ENCODE data around the gene EGFLAM. TPM values are rescaled to one million over a fixed set of nuclear protein-coding genes. Genes with fewer than 3 reads are reported as not detected.

EGFLAM gene
- total and polyA plus RNA-seq, 10 of the 15 experiments (the other 5 are each of a cell fraction or from before 2014, with no cell fraction given), result 0.37 TPM; not detected in 9

DNA sequence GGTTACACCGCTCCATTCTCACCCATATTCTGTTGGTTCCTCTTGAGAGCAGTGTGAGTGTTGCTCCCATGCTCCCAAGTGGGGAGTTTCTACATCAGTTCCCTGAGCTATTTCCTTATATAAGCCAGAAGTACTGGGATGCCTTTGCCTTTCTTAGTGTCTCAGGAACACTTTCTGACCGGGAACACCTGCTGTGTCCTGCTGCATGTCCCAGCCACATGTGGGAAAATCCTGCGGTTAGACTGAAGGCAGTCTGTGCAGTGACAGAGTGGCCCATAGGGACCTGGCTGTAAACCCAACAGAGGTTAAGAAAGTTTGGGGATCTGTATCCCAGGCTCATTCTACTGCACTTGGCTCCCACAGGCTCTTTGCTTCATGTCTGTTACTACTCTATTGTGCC, 126.0 kb downstream of the EGFLAM start:
- in situ Hi-C loops (cut with MboI) (no loop called here), intact Hi-C loops (cut with micrococcal nuclease; ENCODE audit: unreplicated experiment) (no loop called here)
- Histone ChIP-seq H3K36me3 (ENCODE audit: control insufficient read depth in 2 of 2, insufficient read depth in 2 of 2, low read length in 1 of 2) (no peaks in the 10 kb centered on the region), H3K79me2 (ENCODE audit: control insufficient read depth, insufficient read depth, low read length) (no peaks in the 10 kb centered on the region), H3K4me2 (ENCODE audit: control insufficient read depth, insufficient read depth) (no peak overlapping the region), H3K4me3 (no peak overlapping the region), H4K20me1 (ENCODE audit: control insufficient read depth, insufficient read depth) (no peaks in the 10 kb centered on the region), H3K27ac (ENCODE audit: control insufficient read depth, insufficient read depth) (no peak overlapping the region), H3K9me3 (replicated peaks; ENCODE audit: control insufficient read depth, insufficient read depth, low read length) (no peaks in the 10 kb centered on the region), H2AFZ (ENCODE audit: control insufficient read depth, low read depth, low read length) (no peak overlapping the region), H3K9ac (ENCODE audit: control insufficient read depth, insufficient read depth, low read length) (no peak overlapping the region), H3K4me1 (ENCODE audit: control insufficient read depth, insufficient read depth, low read length) (no peaks in the 10 kb centered on the region), H3K27me3 (replicated peaks in 1 of 2; ENCODE audit: control insufficient read depth in 2 of 2, insufficient read depth in 2 of 2, low read length in 1 of 2) (no peaks in the 10 kb centered on the region)
- CTCF ChIA-PET, result interaction anchor here (3.6 kb wide), 1 partner anchor 424 kb away, joined by 30 read pairs; no protein-coding TSS in a partner anchor
- FAIRE-seq (no peak), ATAC-seq (no peak), DNase-seq (ENCODE audit: low read depth, low spot score) (no peak)
- RAD21 ChIA-PET (ENCODE audit: unreplicated experiment), result no interaction called here
- WGBS (ENCODE audit: insufficient coverage, insufficient replicate concordance, low lambda C conversion rate, missing lambda C conversion rate), result 67% methylated on average over 3 of the region's 3 CpGs
- POLR2A ChIA-PET, result no interaction called here
- SMC1A ChIA-PET (ENCODE audit: uncharacterized antibody, unreplicated experiment), result no interaction called here
- no TSS peak for BruUV-seq (replicated peaks)
- no peak for TF ChIP-seq FOS (IDR thresholded peaks at IDR 0.05; ENCODE audit: borderline replicate concordance, extremely low read depth, insufficient read length)
- TF ChIP-seq CBX5 (IDR thresholded peaks at IDR 0.05; ENCODE audit: low read depth), result no peak
- TF ChIP-seq ZNF207 (IDR thresholded peaks at IDR 0.05; ENCODE audit: borderline replicate concordance), result no peak
- no peak for TF ChIP-seq SIX5 (IDR thresholded peaks at IDR 0.05; ENCODE audit: low read depth, low read length, severe bottlenecking)
- no peak for TF ChIP-seq EGR1 (IDR thresholded peaks at IDR 0.05; ENCODE audit: borderline replicate concordance in 1 of 2, low read depth in 2 of 2, low read length in 2 of 2)
- TF ChIP-seq YBX1 (IDR thresholded peaks at IDR 0.05), result no peak
- TF ChIP-seq FOXM1 (IDR thresholded peaks at IDR 0.05; ENCODE audit: low read depth, low read length), result no peak
- no peak for TF ChIP-seq TBL1XR1 (IDR thresholded peaks at IDR 0.05; ENCODE audit: low read depth, low read length)
- TF ChIP-seq, protein P1, sequence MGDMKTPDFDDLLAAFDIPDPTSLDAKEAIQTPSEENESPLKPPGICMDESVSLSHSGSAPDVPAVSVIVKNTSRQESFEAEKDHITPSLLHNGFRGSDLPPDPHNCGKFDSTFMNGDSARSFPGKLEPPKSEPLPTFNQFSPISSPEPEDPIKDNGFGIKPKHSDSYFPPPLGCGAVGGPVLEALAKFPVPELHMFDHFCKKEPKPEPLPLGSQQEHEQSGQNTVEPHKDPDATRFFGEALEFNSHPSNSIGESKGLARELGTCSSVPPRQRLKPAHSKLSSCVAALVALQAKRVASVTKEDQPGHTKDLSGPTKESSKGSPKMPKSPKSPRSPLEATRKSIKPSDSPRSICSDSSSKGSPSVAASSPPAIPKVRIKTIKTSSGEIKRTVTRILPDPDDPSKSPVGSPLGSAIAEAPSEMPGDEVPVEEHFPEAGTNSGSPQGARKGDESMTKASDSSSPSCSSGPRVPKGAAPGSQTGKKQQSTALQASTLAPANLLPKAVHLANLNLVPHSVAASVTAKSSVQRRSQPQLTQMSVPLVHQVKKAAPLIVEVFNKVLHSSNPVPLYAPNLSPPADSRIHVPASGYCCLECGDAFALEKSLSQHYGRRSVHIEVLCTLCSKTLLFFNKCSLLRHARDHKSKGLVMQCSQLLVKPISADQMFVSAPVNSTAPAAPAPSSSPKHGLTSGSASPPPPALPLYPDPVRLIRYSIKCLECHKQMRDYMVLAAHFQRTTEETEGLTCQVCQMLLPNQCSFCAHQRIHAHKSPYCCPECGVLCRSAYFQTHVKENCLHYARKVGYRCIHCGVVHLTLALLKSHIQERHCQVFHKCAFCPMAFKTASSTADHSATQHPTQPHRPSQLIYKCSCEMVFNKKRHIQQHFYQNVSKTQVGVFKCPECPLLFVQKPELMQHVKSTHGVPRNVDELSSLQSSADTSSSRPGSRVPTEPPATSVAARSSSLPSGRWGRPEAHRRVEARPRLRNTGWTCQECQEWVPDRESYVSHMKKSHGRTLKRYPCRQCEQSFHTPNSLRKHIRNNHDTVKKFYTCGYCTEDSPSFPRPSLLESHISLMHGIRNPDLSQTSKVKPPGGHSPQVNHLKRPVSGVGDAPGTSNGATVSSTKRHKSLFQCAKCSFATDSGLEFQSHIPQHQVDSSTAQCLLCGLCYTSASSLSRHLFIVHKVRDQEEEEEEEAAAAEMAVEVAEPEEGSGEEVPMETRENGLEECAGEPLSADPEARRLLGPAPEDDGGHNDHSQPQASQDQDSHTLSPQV (IDR thresholded peaks at IDR 0.05), result no peak
- TF ChIP-seq HDAC2 (IDR thresholded peaks at IDR 0.05), result no peak
- no peak for TF ChIP-seq EED (IDR thresholded peaks at IDR 0.05; ENCODE audit: low read depth)
- no peak for TF ChIP-seq SMC3 (IDR thresholded peaks at IDR 0.05; ENCODE audit: borderline replicate concordance, low read length)
- no peak for TF ChIP-seq HCFC1 (IDR thresholded peaks at IDR 0.05; ENCODE audit: low read length)
- no peak for TF ChIP-seq RCOR1 (conservative IDR thresholded peaks at IDR 0.05; ENCODE audit: low read depth, low read length)
- TF ChIP-seq, protein P2, sequence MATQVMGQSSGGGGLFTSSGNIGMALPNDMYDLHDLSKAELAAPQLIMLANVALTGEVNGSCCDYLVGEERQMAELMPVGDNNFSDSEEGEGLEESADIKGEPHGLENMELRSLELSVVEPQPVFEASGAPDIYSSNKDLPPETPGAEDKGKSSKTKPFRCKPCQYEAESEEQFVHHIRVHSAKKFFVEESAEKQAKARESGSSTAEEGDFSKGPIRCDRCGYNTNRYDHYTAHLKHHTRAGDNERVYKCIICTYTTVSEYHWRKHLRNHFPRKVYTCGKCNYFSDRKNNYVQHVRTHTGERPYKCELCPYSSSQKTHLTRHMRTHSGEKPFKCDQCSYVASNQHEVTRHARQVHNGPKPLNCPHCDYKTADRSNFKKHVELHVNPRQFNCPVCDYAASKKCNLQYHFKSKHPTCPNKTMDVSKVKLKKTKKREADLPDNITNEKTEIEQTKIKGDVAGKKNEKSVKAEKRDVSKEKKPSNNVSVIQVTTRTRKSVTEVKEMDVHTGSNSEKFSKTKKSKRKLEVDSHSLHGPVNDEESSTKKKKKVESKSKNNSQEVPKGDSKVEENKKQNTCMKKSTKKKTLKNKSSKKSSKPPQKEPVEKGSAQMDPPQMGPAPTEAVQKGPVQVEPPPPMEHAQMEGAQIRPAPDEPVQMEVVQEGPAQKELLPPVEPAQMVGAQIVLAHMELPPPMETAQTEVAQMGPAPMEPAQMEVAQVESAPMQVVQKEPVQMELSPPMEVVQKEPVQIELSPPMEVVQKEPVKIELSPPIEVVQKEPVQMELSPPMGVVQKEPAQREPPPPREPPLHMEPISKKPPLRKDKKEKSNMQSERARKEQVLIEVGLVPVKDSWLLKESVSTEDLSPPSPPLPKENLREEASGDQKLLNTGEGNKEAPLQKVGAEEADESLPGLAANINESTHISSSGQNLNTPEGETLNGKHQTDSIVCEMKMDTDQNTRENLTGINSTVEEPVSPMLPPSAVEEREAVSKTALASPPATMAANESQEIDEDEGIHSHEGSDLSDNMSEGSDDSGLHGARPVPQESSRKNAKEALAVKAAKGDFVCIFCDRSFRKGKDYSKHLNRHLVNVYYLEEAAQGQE (IDR thresholded peaks at IDR 0.05; ENCODE audit: low read depth, low read length), result no peak
- TF ChIP-seq, protein P3, sequence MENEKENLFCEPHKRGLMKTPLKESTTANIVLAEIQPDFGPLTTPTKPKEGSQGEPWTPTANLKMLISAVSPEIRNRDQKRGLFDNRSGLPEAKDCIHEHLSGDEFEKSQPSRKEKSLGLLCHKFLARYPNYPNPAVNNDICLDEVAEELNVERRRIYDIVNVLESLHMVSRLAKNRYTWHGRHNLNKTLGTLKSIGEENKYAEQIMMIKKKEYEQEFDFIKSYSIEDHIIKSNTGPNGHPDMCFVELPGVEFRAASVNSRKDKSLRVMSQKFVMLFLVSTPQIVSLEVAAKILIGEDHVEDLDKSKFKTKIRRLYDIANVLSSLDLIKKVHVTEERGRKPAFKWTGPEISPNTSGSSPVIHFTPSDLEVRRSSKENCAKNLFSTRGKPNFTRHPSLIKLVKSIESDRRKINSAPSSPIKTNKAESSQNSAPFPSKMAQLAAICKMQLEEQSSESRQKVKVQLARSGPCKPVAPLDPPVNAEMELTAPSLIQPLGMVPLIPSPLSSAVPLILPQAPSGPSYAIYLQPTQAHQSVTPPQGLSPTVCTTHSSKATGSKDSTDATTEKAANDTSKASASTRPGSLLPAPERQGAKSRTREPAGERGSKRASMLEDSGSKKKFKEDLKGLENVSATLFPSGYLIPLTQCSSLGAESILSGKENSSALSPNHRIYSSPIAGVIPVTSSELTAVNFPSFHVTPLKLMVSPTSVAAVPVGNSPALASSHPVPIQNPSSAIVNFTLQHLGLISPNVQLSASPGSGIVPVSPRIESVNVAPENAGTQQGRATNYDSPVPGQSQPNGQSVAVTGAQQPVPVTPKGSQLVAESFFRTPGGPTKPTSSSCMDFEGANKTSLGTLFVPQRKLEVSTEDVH (IDR thresholded peaks at IDR 0.05; ENCODE audit: low read depth, partially characterized antibody), result no peak

Measured in GM12878 (cell line).